Measurements from ENCODE around the gene DIO3. TPM values are rescaled to one million over a fixed set of nuclear protein-coding genes. Genes with fewer than 3 reads are reported as not detected.

Gene DIO3
- total RNA-seq, 1 experiment from 2014 or later, result 0.26 TPM

DNA sequence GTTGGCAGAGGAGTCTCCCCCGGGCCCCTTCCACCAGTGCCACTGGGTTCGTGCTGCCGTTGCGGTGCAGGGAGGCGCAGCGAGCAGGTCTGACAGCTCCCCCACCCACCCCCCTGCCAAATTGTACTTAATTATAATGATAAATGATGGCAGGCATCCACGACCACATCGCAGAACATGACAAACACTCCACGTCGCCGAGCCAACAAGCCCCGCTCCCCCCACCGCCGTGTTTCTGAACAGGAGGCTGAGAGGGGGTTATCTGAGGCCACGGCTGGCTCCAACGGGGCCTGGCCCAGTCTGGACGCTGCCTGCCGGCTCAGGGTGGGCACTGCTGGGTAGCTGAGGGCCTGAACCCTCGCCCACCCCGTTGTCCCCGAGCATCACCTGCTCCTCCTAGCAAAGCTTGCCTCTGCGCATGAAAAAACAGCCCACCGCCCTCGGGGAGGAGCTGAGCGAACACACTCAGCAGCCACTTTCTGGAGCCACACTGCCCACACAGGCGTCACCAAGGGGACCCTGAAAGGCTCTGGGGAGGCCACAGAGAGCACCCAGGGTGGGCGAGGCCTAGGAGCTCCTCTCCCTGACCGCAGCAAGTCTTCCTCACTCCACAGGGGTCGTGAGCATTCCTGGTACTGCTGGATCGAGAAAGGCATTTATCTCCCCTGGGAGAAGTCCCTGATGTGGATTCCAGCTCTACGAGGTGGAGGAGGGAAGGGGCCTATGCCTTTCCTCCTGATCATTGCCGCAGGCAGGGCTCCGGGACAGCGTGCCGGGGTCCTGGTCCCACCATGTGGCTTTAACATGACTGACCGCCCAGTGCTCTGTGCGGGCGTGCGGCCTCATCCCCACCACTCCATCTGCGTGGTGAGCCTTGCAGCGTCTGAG is 35.4 kb upstream of the DIO3 start:
- Histone ChIP-seq H4K20me1 (ENCODE audit: insufficient read depth) (no peaks in the 10 kb centered on the region), H3K9me3 (ENCODE audit: insufficient read depth, low read depth) (no peaks in the 10 kb centered on the region), H3K27ac (no peak overlapping the region), H3K27me3 (ENCODE audit: insufficient read depth, low read depth) (no peaks in the 10 kb centered on the region), H3K36me3 (ENCODE audit: low read depth) (no peaks in the 10 kb centered on the region), H3K79me2 (ENCODE audit: low read depth) (no peaks in the 10 kb centered on the region), H2AFZ (no peak overlapping the region), H3K4me1 (replicated peaks; ENCODE audit: insufficient read depth) (no peaks in the 10 kb centered on the region), H3K4me3 (no peak overlapping the region), H3F3A (ENCODE audit: insufficient read depth, low read depth) (no peaks in the 10 kb centered on the region), H3K9me2 (ENCODE audit: insufficient read depth) (no peaks in the 10 kb centered on the region), H3K4me2 (no peak overlapping the region)
- DNase-seq, result no peak
- CTCF ChIA-PET, result interaction anchor here (0.6 kb wide), 1 partner anchor 913 kb away, joined by 10 read pairs; no protein-coding TSS in a partner anchor
- intact Hi-C loops (cut with micrococcal nuclease; ENCODE audit: unreplicated experiment), result no loop called here
- no peak for TF ChIP-seq EZH2 (IDR thresholded peaks at IDR 0.05; ENCODE audit: low read depth)
- TF ChIP-seq, protein P1, sequence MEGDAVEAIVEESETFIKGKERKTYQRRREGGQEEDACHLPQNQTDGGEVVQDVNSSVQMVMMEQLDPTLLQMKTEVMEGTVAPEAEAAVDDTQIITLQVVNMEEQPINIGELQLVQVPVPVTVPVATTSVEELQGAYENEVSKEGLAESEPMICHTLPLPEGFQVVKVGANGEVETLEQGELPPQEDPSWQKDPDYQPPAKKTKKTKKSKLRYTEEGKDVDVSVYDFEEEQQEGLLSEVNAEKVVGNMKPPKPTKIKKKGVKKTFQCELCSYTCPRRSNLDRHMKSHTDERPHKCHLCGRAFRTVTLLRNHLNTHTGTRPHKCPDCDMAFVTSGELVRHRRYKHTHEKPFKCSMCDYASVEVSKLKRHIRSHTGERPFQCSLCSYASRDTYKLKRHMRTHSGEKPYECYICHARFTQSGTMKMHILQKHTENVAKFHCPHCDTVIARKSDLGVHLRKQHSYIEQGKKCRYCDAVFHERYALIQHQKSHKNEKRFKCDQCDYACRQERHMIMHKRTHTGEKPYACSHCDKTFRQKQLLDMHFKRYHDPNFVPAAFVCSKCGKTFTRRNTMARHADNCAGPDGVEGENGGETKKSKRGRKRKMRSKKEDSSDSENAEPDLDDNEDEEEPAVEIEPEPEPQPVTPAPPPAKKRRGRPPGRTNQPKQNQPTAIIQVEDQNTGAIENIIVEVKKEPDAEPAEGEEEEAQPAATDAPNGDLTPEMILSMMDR (conservative IDR thresholded peaks at IDR 0.05), result no peak
- POLR2A ChIA-PET (ENCODE audit: unreplicated experiment), result no interaction called here
- BruUV-seq (replicated peaks), result no TSS peak

GRCh38 chr14:101527987-101528386 is 33.3 kb upstream of the DIO3 start:
- no peaks in the 10 kb centered on the region for H3K9me2 ChIP-seq (ENCODE audit: insufficient read depth)
- intact Hi-C loops (cut with micrococcal nuclease; ENCODE audit: unreplicated experiment), result no loop called here
- ChIA-PET POLR2A (ENCODE audit: unreplicated experiment) (no interaction called here), CTCF (no interaction called here)
- no peaks in the 10 kb centered on the region for H3K79me2 ChIP-seq (ENCODE audit: low read depth)
- DNase-seq, result no peak
- no TSS peak for BruUV-seq (replicated peaks)
- no peak overlapping the region for H2AFZ ChIP-seq
- H3F3A ChIP-seq (ENCODE audit: insufficient read depth, low read depth), result no peaks in the 10 kb centered on the region
- H3K9me3 ChIP-seq (ENCODE audit: insufficient read depth, low read depth), result no peaks in the 10 kb centered on the region
- H4K20me1 ChIP-seq (ENCODE audit: insufficient read depth), result no peaks in the 10 kb centered on the region
- H3K27me3 ChIP-seq (ENCODE audit: insufficient read depth, low read depth), result no peaks in the 10 kb centered on the region
- no peaks in the 10 kb centered on the region for H3K4me1 ChIP-seq (replicated peaks; ENCODE audit: insufficient read depth)
- H3K27ac ChIP-seq, result no peak overlapping the region
- TF ChIP-seq, protein P1 (conservative IDR thresholded peaks at IDR 0.05), result no peak
- no peak for TF ChIP-seq EZH2 (IDR thresholded peaks at IDR 0.05; ENCODE audit: low read depth)
- H3K4me2 ChIP-seq, result no peak overlapping the region
- no peak overlapping the region for H3K4me3 ChIP-seq
- H3K36me3 ChIP-seq (ENCODE audit: low read depth), result no peaks in the 10 kb centered on the region

DNA sequence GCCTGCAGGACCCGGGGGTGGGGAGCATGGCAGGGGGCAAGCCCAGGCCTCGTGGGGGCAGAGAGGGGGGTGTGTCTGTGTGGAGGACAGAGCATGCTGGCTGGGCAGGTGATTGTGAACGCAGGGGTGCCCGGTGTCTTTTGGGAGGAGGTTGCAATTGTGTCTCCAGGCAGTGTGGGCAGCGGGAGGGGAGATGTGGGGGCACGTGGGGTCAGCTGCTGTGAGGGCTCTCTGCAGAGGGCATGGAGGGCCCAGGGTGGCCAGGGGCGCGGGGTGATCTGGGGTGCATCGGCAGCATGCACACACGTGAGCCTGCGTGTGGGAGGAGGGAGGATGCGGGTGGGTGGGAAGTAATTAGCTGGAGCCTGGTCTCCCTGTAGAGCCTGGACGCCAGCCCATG is 32.2 kb upstream of the DIO3 start:
- Histone ChIP-seq H3K27ac (no peak overlapping the region), H3K36me3 (ENCODE audit: low read depth) (no peaks in the 10 kb centered on the region), H3K27me3 (ENCODE audit: insufficient read depth, low read depth) (no peaks in the 10 kb centered on the region), H3K4me1 (replicated peaks; ENCODE audit: insufficient read depth) (no peaks in the 10 kb centered on the region), H3F3A (ENCODE audit: insufficient read depth, low read depth) (no peaks in the 10 kb centered on the region), H4K20me1 (ENCODE audit: insufficient read depth) (no peaks in the 10 kb centered on the region), H3K4me2 (no peak overlapping the region), H3K79me2 (ENCODE audit: low read depth) (no peaks in the 10 kb centered on the region), H3K4me3 (no peak overlapping the region), H3K9me2 (ENCODE audit: insufficient read depth) (no peaks in the 10 kb centered on the region), H3K9me3 (ENCODE audit: insufficient read depth, low read depth) (no peaks in the 10 kb centered on the region), H2AFZ (no peak overlapping the region)
- BruUV-seq (replicated peaks), result no TSS peak
- POLR2A ChIA-PET (ENCODE audit: unreplicated experiment), result no interaction called here
- no peak for DNase-seq
- no peak for TF ChIP-seq EZH2 (IDR thresholded peaks at IDR 0.05; ENCODE audit: low read depth)
- TF ChIP-seq, protein P1 (conservative IDR thresholded peaks at IDR 0.05), result no peak
- intact Hi-C loops (cut with micrococcal nuclease; ENCODE audit: unreplicated experiment), result no loop called here
- CTCF ChIA-PET, result no interaction called here
